ENCODE results near the gene TPTE2. TPM values are rescaled to one million over a fixed set of nuclear protein-coding genes. Genes with fewer than 3 reads are reported as not detected.
A peak's percentile ranks its signal among the peaks of the same experiment; 100 is the strongest.

The TPTE2 gene
- polyA plus RNA-seq, 1 experiment, result not detected

GRCh38 chr13:19604306-19604705 lies 43.0 kb upstream of the TPTE2 start:
- ChIA-PET POLR2A (no interaction called here), CTCF (interaction anchor here (1.1 to 2.6 kb wide), 2 partner anchors 14 to 20 kb away, joined by 4 to 12 read pairs; no protein-coding TSS in a partner anchor)
- no peak for DNase-seq (ENCODE audit: low read depth)
- Histone ChIP-seq H3K4me3 (ENCODE audit: low read depth, low read length) (no peak overlapping the region), H3K27me3 (ENCODE audit: control insufficient read depth, insufficient read depth, low read length) (no peaks in the 10 kb centered on the region), H3K36me3 (ENCODE audit: control insufficient read depth, insufficient read depth, low read length) (no peaks in the 10 kb centered on the region)
- TF ChIP-seq CTCF (IDR thresholded peaks at IDR 0.05; ENCODE audit: insufficient read depth, low read depth, low read length), result no peak

GRCh38 chr13:19601749-19602725 lies 40.7 kb upstream of the TPTE2 start:
- no peak for DNase-seq (ENCODE audit: low read depth)
- ChIA-PET CTCF (interaction anchor here (0.9 to 1.3 kb wide), 5 partner anchors 9 to 262 kb away, joined by 3 to 6 read pairs (median 3); no protein-coding TSS in a partner anchor), POLR2A (no interaction called here)
- H3K36me3 ChIP-seq (ENCODE audit: control insufficient read depth, insufficient read depth, low read length), result no peaks in the 10 kb centered on the region
- 0 out of 2 replicates have a peak, but pooled peaks have one; percentile 2 for TF ChIP-seq CTCF (IDR thresholded peaks at IDR 0.05; ENCODE audit: insufficient read depth, low read depth, low read length)
- H3K27me3 ChIP-seq (ENCODE audit: control insufficient read depth, insufficient read depth, low read length), result no peaks in the 10 kb centered on the region
- peak overlapping the region; percentile 59 for H3K4me3 ChIP-seq (ENCODE audit: low read depth, low read length)

- Histone ChIP-seq H3K36me3 (ENCODE audit: control insufficient read depth, insufficient read depth, low read length) (no peaks in the 10 kb centered on the region), H3K27me3 (ENCODE audit: control insufficient read depth, insufficient read depth, low read length) (no peaks in the 10 kb centered on the region), H3K4me3 (ENCODE audit: low read depth, low read length) (no peak overlapping the region)
- CTCF ChIA-PET, result interaction anchor here (1.1 to 1.7 kb wide), 2 partner anchors 10 to 360 kb away, joined by 3 to 6 read pairs; no protein-coding TSS in a partner anchor
- POLR2A ChIA-PET, result no interaction called here
- no peak for DNase-seq (ENCODE audit: low read depth)
- TF ChIP-seq CTCF (IDR thresholded peaks at IDR 0.05; ENCODE audit: insufficient read depth, low read depth, low read length), result no peak
These were observed 36.2 kb upstream of the TPTE2 start for GRCh38 chr13:19597523-19597922.

- no peaks in the 10 kb centered on the region for H3K27me3 ChIP-seq (ENCODE audit: control insufficient read depth, insufficient read depth, low read length)
- no peaks in the 10 kb centered on the region for H3K36me3 ChIP-seq (ENCODE audit: control insufficient read depth, insufficient read depth, low read length)
- CTCF ChIA-PET, result interaction anchor here (0.7 to 1.7 kb wide), 3 partner anchors 9 to 360 kb away, joined by 3 to 6 read pairs (median 3); no protein-coding TSS in a partner anchor
- DNase-seq (ENCODE audit: low read depth), result no peak
- POLR2A ChIA-PET, result no interaction called here
- TF ChIP-seq CTCF (IDR thresholded peaks at IDR 0.05; ENCODE audit: insufficient read depth, low read depth, low read length), result no peak
- H3K4me3 ChIP-seq (ENCODE audit: low read depth, low read length), result no peak overlapping the region
These were observed 35.6 kb upstream of the TPTE2 start for GRCh38 chr13:19596960-19597361.

- no peak for TF ChIP-seq CTCF (IDR thresholded peaks at IDR 0.05; ENCODE audit: insufficient read depth, low read depth, low read length)
- POLR2A ChIA-PET, result no interaction called here
- CTCF ChIA-PET, result interaction anchor here (0.5 to 1.2 kb wide), 2 partner anchors 9 to 227 kb away, joined by 3 to 7 read pairs; no protein-coding TSS in a partner anchor
These were observed 34.8 kb upstream of the TPTE2 start for GRCh38 chr13:19596086-19596485.

More at GRCh38 chr13:19596086-19596485, 34.8 kb upstream of the TPTE2 start:
- Histone ChIP-seq H3K4me3 (ENCODE audit: low read depth, low read length) (no peak overlapping the region), H3K36me3 (ENCODE audit: control insufficient read depth, insufficient read depth, low read length) (no peaks in the 10 kb centered on the region), H3K27me3 (ENCODE audit: control insufficient read depth, insufficient read depth, low read length) (no peaks in the 10 kb centered on the region)
- DNase-seq (ENCODE audit: low read depth), result no peak
